Naive thymus-derived CD4-positive, alpha-beta T cell (primary cell): ENCODE data around the gene PKP4. TPM values are rescaled to one million over a fixed set of nuclear protein-coding genes. Genes with fewer than 3 reads are reported as not detected.
"Not testable (repeated sequence)": the region's sequence is repeated elsewhere in the genome, so short reads cannot be mapped to it uniquely, and the experiment has no call there.

Experiments
- ATAC-seq: fragments of 150-1000 bp; cut with Tn5 transposase; 2 replicates; pipeline ENCODE4 v1.10.0; 2021; ENCODE audit warnings: mild to moderate bottlenecking, moderate library complexity
- CTCF ChIA-PET: fragments of 350-600 bp; sonication (Branson Sonifier 250); formaldehyde crosslinking; loops from one replicate; lab custom pipeline; 2021; ENCODE audit warnings: antibody characterized with exemption; lab: Charles Lee
- POLR2A ChIA-PET: fragments of 350-600 bp; sonication (Branson Sonifier 250); formaldehyde crosslinking; loops from one replicate; lab custom pipeline; 2021; ENCODE audit warnings: antibody characterized with exemption, inconsistent platforms; lab: Charles Lee
- DNase-seq, 9 donors: peaks; one replicate each; pipeline versions ENCODE4 v3.0.0 to v3.0.0-alpha.2; 2020 to 2022; ENCODE audit warnings: mixed read lengths in 1 of 9
- H3K27ac ChIP-seq: one replicate; pipeline ENCODE4 v1.7.0; 2013; ENCODE audit warnings: mild to moderate bottlenecking, low read depth, low read length, moderate library complexity
- H3K27me3 ChIP-seq, 2 donors: one replicate each; pipeline ENCODE4 v1.7.0; 2013; ENCODE audit warnings: low read length in 2 of 2, mild to moderate bottlenecking in 2 of 2, moderate library complexity in 2 of 2; ENCODE audit not compliant: control insufficient read depth in 2 of 2, insufficient read depth in 2 of 2
- H3K36me3 ChIP-seq, 3 experiments: 1 replicate in 2 of 3; 2 replicates in 1 of 3; pipeline ENCODE4 v1.7.0; 2013; ENCODE audit warnings: low read length in 3 of 3, mild to moderate bottlenecking in 3 of 3, moderate library complexity in 1 of 3; ENCODE audit not compliant: insufficient read depth in 3 of 3, control insufficient read depth in 2 of 3
- H3K4me1 ChIP-seq, 2 donors: one replicate each; pipeline ENCODE4 v1.7.0; 2013; ENCODE audit warnings: low read length in 2 of 2, mild to moderate bottlenecking in 2 of 2, moderate library complexity in 1 of 2; ENCODE audit not compliant: control insufficient read depth in 2 of 2, insufficient read depth in 2 of 2
- H3K4me3 ChIP-seq: 2 replicates; pipeline ENCODE4 v1.7.0; 2013; ENCODE audit warnings: mild to moderate bottlenecking, low read length
- H3K9me3 ChIP-seq, 3 experiments: 1 replicate in 2 of 3; 2 replicates in 1 of 3; pipeline ENCODE4 v1.7.0; 2013; ENCODE audit warnings: low read length in 3 of 3; ENCODE audit not compliant: control insufficient read depth in 2 of 3
- H3K27ac Mint-ChIP-seq, 9 donors: one replicate each; pipeline ENCODE4 v1.8.0; 2020 to 2022; ENCODE audit warnings: mixed read lengths in 9 of 9, mild to moderate bottlenecking in 8 of 9, moderate library complexity in 5 of 9, inconsistent platforms in 2 of 9
- H3K27me3 Mint-ChIP-seq, 5 donors: one replicate each; pipeline ENCODE4 v1.8.0; 2021 to 2022; ENCODE audit warnings: mixed read lengths in 5 of 5, mild to moderate bottlenecking in 1 of 5
- H3K36me3 Mint-ChIP-seq, 5 donors: one replicate each; pipeline ENCODE4 v1.8.0; 2020 to 2022; ENCODE audit warnings: mixed read lengths in 5 of 5, mild to moderate bottlenecking in 3 of 5, inconsistent platforms in 1 of 5
- H3K4me1 Mint-ChIP-seq, 7 donors: one replicate each; pipeline ENCODE4 v1.8.0; 2020 to 2022; ENCODE audit warnings: mixed read lengths in 7 of 7, mild to moderate bottlenecking in 3 of 7, inconsistent platforms in 1 of 7
- H3K4me3 Mint-ChIP-seq, 10 donors: one replicate each; pipeline ENCODE4 v1.8.0; 2020 to 2022; ENCODE audit warnings: mild to moderate bottlenecking in 10 of 10, mixed read lengths in 10 of 10, moderate library complexity in 6 of 10, inconsistent platforms in 2 of 10
- H3K9me3 Mint-ChIP-seq, 11 donors: one replicate each; pipeline ENCODE4 v1.8.0; 2020 to 2022; ENCODE audit warnings: mixed read lengths in 11 of 11, mild to moderate bottlenecking in 4 of 11, inconsistent platforms in 1 of 11, moderate library complexity in 1 of 11
- intact Hi-C, 2 donors: fragments of 100-400 bp; cut with micrococcal nuclease; formaldehyde crosslinking; loops; one replicate each; pipeline ENCODE4 v1.15.1; 2023
- polyA plus RNA-seq, 2 donors: library from polyadenylated mRNA; unstranded; fragments of 300-500 nt; fragmentation: Illumina TruSeq; gene quantifications; one replicate each; pipeline ENCODE4 v1.2.3, GENCODE V29; 2021
- total RNA-seq, 6 experiments: library from RNA in 5 of 6; stranded (reverse) in 5 of 6; gene quantifications; 1 replicate in 5 of 6; 2 replicates in 1 of 6; pipeline ENCODE4 v1.2.3 and lab custom pipeline; 2021 to 2026

Gene PKP4
- total and polyA plus RNA-seq, 7 experiments from 2014 or later, result 1.3 to 33.2 (median 16.6) TPM

GRCh38 chr2:158690823-158691222, 234.1 kb downstream of the PKP4 start:
- no peaks in the 10 kb centered on the region for H3K27me3 ChIP-seq
- ChIA-PET POLR2A (no interaction called here), CTCF (no interaction called here)
- Mint-ChIP-seq H3K36me3 (no peaks in the 10 kb centered on the region), H3K27ac (no peak overlapping the region), H3K4me1 (no peaks in the 10 kb centered on the region), H3K4me3 (no peak overlapping the region), H3K9me3 (peaks cover 0 to 2% (median 0%) of the 10 kb centered on the region in 11 donors), H3K27me3 (peaks cover 2 to 11% (median 4%) of the 10 kb centered on the region in 5 donors)
- H3K27ac ChIP-seq, result no peak overlapping the region
- no peak for DNase-seq
- intact Hi-C loops, result no loop called here
- ATAC-seq, result no peak
- no peaks in the 10 kb centered on the region for H3K36me3 ChIP-seq
- no peaks in the 10 kb centered on the region for H3K9me3 ChIP-seq
- no peak overlapping the region for H3K4me3 ChIP-seq
- H3K4me1 ChIP-seq, result no peaks in the 10 kb centered on the region

- no peaks in the 10 kb centered on the region for H3K27me3 ChIP-seq
- no peak overlapping the region for H3K4me3 ChIP-seq
- no peaks in the 10 kb centered on the region for H3K36me3 Mint-ChIP-seq
- no peak overlapping the region for H3K4me3 Mint-ChIP-seq
- H3K27ac Mint-ChIP-seq, result no peak overlapping the region
- POLR2A ChIA-PET, result no interaction called here
- DNase-seq (no peak), ATAC-seq (no peak)
- H3K9me3 ChIP-seq, result no peaks in the 10 kb centered on the region
- peaks cover 0 to 2% (median 0%) of the 10 kb centered on the region in 11 donors for H3K9me3 Mint-ChIP-seq
- H3K36me3 ChIP-seq, result no peaks in the 10 kb centered on the region
- CTCF ChIA-PET, result no interaction called here
- peaks cover 2 to 11% (median 4%) of the 10 kb centered on the region in 5 donors for H3K27me3 Mint-ChIP-seq
- H3K4me1 ChIP-seq, result no peaks in the 10 kb centered on the region
- intact Hi-C loops, result no loop called here
- no peak overlapping the region for H3K27ac ChIP-seq
- no peaks in the 10 kb centered on the region for H3K4me1 Mint-ChIP-seq
These were observed 234.9 kb downstream of the PKP4 start for GRCh38 chr2:158691619-158692018.

GRCh38 chr2:158692372-158693103, 235.8 kb downstream of the PKP4 start:
- DNase-seq (no peak), ATAC-seq (no peak)
- no peak overlapping the region for H3K4me3 ChIP-seq
- H3K36me3 ChIP-seq, result no peaks in the 10 kb centered on the region
- H3K27me3 ChIP-seq, result no peaks in the 10 kb centered on the region
- Mint-ChIP-seq H3K27me3 (peaks cover 4 to 11% (median 6%) of the 10 kb centered on the region in 5 donors), H3K27ac (no peak overlapping the region), H3K36me3 (peaks cover 0 to 6% (median 0%) of the 10 kb centered on the region in 5 donors), H3K4me3 (no peak overlapping the region), H3K9me3 (peaks cover 0 to 11% (median 2%) of the 10 kb centered on the region in 11 donors), H3K4me1 (no peaks in the 10 kb centered on the region)
- no peaks in the 10 kb centered on the region for H3K9me3 ChIP-seq
- H3K4me1 ChIP-seq, result no peaks in the 10 kb centered on the region
- ChIA-PET CTCF (no interaction called here), POLR2A (no interaction called here)
- intact Hi-C loops, result no loop called here
- H3K27ac ChIP-seq, result no peak overlapping the region

- Mint-ChIP-seq H3K36me3 (peaks cover 0 to 6% (median 0%) of the 10 kb centered on the region in 5 donors), H3K4me1 (no peaks in the 10 kb centered on the region)
- POLR2A ChIA-PET, result no interaction called here
These were observed 236.7 kb downstream of the PKP4 start for GRCh38 chr2:158693476-158693875.

GRCh38 chr2:158695305-158695704, 238.6 kb downstream of the PKP4 start:
- Histone ChIP-seq H3K9me3 (no peaks in the 10 kb centered on the region), H3K27ac (no peak overlapping the region), H3K27me3 (no peaks in the 10 kb centered on the region), H3K4me1 (no peaks in the 10 kb centered on the region), H3K36me3 (no peaks in the 10 kb centered on the region), H3K4me3 (no peak overlapping the region)
- intact Hi-C loops, result no loop called here
- ATAC-seq (no peak), DNase-seq (no peak)
- no peak overlapping the region for H3K27ac Mint-ChIP-seq
- H3K9me3 Mint-ChIP-seq, result peaks cover 0 to 11% (median 2%) of the 10 kb centered on the region in 11 donors
- H3K36me3 Mint-ChIP-seq, result peaks cover 0 to 6% (median 0%) of the 10 kb centered on the region in 5 donors
- peaks cover 0 to 10% (median 4%) of the 10 kb centered on the region in 5 donors for H3K27me3 Mint-ChIP-seq
- H3K4me3 Mint-ChIP-seq, result no peak overlapping the region
- ChIA-PET CTCF (no interaction called here), POLR2A (no interaction called here)
- H3K4me1 Mint-ChIP-seq, result no peaks in the 10 kb centered on the region

More at GRCh38 chr2:158693476-158693875, 236.7 kb downstream of the PKP4 start:
- DNase-seq (no peak), ATAC-seq (no peak)
- Histone ChIP-seq H3K27ac (no peak overlapping the region), H3K9me3 (no peaks in the 10 kb centered on the region), H3K27me3 (no peaks in the 10 kb centered on the region), H3K36me3 (no peaks in the 10 kb centered on the region), H3K4me1 (no peaks in the 10 kb centered on the region), H3K4me3 (no peak overlapping the region)
- intact Hi-C loops, result no loop called here
- H3K27ac Mint-ChIP-seq, result no peak overlapping the region
- no peak overlapping the region for H3K4me3 Mint-ChIP-seq
- peaks cover 0 to 13% (median 5%) of the 10 kb centered on the region in 5 donors for H3K27me3 Mint-ChIP-seq
- CTCF ChIA-PET, result no interaction called here
- H3K9me3 Mint-ChIP-seq, result peaks cover 0 to 11% (median 2%) of the 10 kb centered on the region in 11 donors

- H3K36me3 Mint-ChIP-seq, ATAC-seq, H3K27me3 ChIP-seq, H3K27ac Mint-ChIP-seq, H3K4me1 ChIP-seq, POLR2A ChIA-PET, H3K36me3 ChIP-seq, H3K4me1 Mint-ChIP-seq, CTCF ChIA-PET, H3K4me3 Mint-ChIP-seq, H3K4me3 ChIP-seq, H3K9me3 ChIP-seq, H3K27me3 Mint-ChIP-seq, intact Hi-C loops, H3K27ac ChIP-seq, DNase-seq: not testable (repeated sequence)
- H3K9me3 Mint-ChIP-seq, result peaks cover 0 to 11% (median 2%) of the 10 kb centered on the region in 11 donors
These were observed 239.0 kb downstream of the PKP4 start for GRCh38 chr2:158695744-158696143.

- Histone ChIP-seq H3K4me3 (no peak overlapping the region), H3K9me3 (no peaks in the 10 kb centered on the region), H3K36me3 (no peaks in the 10 kb centered on the region), H3K27ac (no peak overlapping the region), H3K27me3 (no peaks in the 10 kb centered on the region), H3K4me1 (no peaks in the 10 kb centered on the region)
- no peak for ATAC-seq
- no peak overlapping the region for H3K27ac Mint-ChIP-seq
- no peak overlapping the region for H3K4me3 Mint-ChIP-seq
- intact Hi-C loops, result no loop called here
- ChIA-PET CTCF (no interaction called here), POLR2A (no interaction called here)
- H3K9me3 Mint-ChIP-seq, result peaks cover 0 to 11% (median 3%) of the 10 kb centered on the region in 11 donors
- H3K36me3 Mint-ChIP-seq, result peaks cover 0 to 6% (median 0%) of the 10 kb centered on the region in 5 donors
- DNase-seq, result no peak
- no peaks in the 10 kb centered on the region for H3K4me1 Mint-ChIP-seq
- H3K27me3 Mint-ChIP-seq, result peaks cover 0 to 14% (median 2%) of the 10 kb centered on the region in 5 donors
These were observed 242.6 kb downstream of the PKP4 start for GRCh38 chr2:158699323-158699722.
